GM10847 (cell line): ENCODE data around the gene CDC16.
A peak's percentile ranks its signal among the peaks of the same experiment; 100 is the strongest.

Experiments used
- POLR2A ChIP-seq: IDR thresholded peaks from 2 replicates; pipeline ENCODE4 v1.6.1; 2011; ENCODE audit not compliant: insufficient read length; ENCODE audit errors: extremely low read depth

CDC16 gene

GRCh38 chr13:114304346-114305034 is 69.8 kb downstream of the CDC16 start:
- TF ChIP-seq POLR2A = no peak

- TF ChIP-seq POLR2A = no peak
These were observed 74.4 kb downstream of the CDC16 start for GRCh38 chr13:114309086-114309485.

GRCh38 chr13:114309806-114310410 is 75.2 kb downstream of the CDC16 start:
- no peak for TF ChIP-seq POLR2A

- no peak for TF ChIP-seq POLR2A
These were observed 76.3 kb downstream of the CDC16 start for GRCh38 chr13:114310956-114311355.

GRCh38 chr13:114311387-114311786 is 76.7 kb downstream of the CDC16 start:
- no peak for TF ChIP-seq POLR2A

GRCh38 chr13:114311908-114312307 is 77.2 kb downstream of the CDC16 start:
- no peak for TF ChIP-seq POLR2A

- no peak for TF ChIP-seq POLR2A
These were observed 78.6 kb downstream of the CDC16 start for GRCh38 chr13:114313061-114313860.

GRCh38 chr13:114314074-114314912 is 79.6 kb downstream of the CDC16 start, which contains the start of gene CHAMP1:
CHAMP1 (plus strand) TSS chr13:114314503; CDS start chr13:114323843, 9,340 bp downstream.
- peak; percentile 87 for TF ChIP-seq POLR2A

GRCh38 chr13:114315074-114315785 is 80.5 kb downstream of the CDC16 start:
- no peak for TF ChIP-seq POLR2A

GRCh38 chr13:114318624-114319023 is 83.9 kb downstream of the CDC16 start:
- TF ChIP-seq POLR2A = no peak

GRCh38 chr13:114319441-114319913 is 84.8 kb downstream of the CDC16 start:
- TF ChIP-seq POLR2A = no peak

GRCh38 chr13:114320065-114320464 is 85.4 kb downstream of the CDC16 start:
- no peak for TF ChIP-seq POLR2A

GRCh38 chr13:114321256-114321655 is 86.6 kb downstream of the CDC16 start:
- TF ChIP-seq POLR2A = no peak
